NCI-H2107 (cell line): ENCODE measurements around the gene TMEM80.
"Not testable (repeated sequence)": the region's sequence is repeated elsewhere in the genome, so short reads cannot be mapped to it uniquely, and the experiment has no call there.

Experiments used
- DNase-seq: peaks from one replicate; lab custom pipeline; 2025; lab: John Stamatoyannopoulos, UW

TMEM80 gene

DNA sequence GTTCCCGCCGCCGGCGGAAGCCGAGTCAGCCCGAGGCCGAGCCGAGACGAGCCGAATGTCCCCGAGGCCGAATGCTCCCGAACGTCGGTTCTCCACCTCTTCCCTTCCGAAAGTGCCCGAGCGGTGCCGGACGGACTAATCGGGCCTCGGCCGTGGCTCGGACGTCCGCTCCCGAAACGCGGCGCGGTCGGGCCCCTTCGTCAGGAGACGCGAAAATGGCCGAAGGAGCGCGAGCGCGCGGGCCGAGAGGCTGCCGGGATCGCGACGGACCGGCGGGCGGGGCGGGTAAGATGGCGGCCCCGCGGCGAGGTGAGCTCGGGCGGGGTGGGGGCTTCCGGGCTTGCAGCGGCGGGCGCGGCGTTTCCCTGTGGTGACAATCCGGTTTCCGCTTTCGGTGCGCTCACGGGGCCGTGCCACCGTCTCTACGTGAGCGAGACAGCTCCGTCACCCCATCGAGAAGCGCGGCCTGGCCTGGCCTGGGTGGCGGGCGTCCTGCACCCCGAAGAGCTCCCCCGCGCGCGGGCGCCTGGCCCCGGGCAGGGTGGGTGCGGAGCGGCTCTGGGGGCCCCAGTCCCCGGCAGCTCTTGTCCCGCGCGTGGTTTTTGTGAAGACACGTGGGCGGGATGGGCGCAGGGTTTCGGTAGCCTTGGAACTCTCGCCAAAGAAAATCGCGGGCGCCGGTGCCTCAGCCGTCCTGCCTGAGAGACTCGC, at the start of gene TMEM80:
Gene TMEM80 (plus strand): TSS at position 279 of the 711 bp plus-strand sequence. CDS start 12 bp downstream, at position 291.
- DNase-seq = peak; percentile 93

DNA sequence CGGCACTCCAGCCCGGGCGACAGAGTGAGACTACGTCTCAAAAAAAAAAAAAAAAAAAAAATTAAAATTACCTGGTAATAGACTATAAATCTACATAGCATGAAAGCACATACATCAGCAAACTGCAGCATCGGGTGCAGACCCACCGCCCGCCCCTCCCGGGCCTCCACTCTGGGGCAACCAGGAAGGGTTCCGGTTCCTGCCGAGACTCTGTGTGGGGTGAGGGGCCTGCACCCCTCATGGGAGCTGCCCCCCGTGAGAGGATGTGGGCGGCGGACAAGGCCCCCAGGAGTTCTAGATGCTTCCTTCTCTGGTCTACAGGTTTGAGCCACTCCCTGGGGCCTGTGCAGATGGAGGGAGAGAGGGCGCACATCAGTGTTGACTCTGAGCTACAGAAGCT, 49.4 kb upstream of the TMEM80 start:
- DNase-seq = no peak

- not testable (repeated sequence) for DNase-seq
Measured at GRCh38 chr11:647672-648158, 47.9 kb upstream of the TMEM80 start.

DNA sequence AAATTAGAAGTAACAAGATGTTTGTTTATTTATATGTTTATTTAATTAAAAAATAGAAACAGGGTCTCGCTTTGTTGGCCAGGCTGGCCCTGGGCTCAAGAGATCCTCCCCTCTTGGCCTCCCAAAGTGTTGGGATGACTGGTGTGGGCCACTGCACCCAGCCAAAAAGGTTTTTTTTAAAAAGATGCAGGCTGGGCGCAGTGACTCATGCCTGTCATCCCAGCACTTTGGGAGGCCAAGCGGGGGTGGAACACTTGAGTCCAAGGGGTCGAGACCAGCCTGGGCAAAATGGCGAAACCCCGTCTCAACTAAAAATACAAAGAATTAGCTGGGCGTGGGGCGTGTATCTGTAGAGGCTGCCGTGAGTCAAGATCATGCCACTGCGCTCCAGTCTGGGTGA, 45.1 kb upstream of the TMEM80 start:
- DNase-seq = no peak

- DNase-seq = not testable (repeated sequence)
Measured at GRCh38 chr11:653136-653535, 42.5 kb upstream of the TMEM80 start.

DNA sequence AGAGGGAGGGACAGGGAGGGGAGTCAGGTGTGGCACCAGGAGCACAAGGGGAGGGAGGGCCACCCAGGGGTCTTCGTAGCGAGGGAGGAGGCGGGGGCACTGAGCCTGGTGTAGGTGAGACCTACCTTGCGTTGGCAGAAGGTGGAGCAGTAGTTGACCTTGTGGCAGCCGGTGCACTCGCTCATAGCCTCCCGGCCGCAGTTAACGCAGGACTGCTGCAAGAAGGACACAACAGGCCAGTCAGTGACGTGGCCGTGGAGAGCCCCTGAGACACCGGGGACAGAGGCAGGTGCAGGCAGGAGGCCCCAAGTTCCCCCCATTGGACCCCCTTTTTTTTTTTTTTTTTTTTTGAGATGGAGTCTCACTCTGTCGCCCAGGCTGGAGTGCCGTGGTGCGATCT, 41.8 kb upstream of the TMEM80 start:
- DNase-seq = no peak

- not testable (repeated sequence) for DNase-seq
Measured at GRCh38 chr11:654444-654843, 41.2 kb upstream of the TMEM80 start.

DNA sequence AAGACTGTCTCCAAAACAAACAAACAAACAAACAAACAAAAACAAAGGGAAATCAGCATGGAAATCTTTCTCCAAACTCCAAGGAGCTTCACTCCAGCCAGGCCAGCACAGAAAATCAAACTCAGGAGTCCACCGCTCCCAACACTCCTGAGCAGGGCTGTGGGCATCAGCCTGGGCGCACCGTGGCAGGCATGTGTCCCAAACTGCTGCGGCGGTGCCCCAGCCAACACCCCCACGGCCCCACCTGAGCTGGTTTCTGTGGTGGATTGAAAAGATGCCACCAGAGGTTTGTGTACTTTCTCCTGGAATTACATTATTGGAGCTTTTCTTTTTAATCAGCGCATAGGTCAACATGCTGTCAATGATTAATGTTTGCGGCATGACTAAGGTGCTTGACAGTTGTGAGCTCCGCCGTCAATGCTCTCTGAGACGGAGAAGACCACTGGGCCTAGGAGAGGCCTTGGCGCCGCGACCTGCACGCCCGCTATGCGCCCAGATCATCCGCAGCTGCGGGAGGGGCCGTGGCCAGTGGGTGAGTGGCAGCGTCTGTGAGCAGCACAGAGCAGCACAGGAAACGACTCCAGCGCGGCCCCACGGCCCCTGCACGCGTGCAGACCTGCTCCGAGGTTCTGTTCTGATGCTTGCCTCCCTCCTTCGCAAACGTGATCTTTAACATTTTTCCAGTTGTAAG, 40.4 kb upstream of the TMEM80 start:
- DNase-seq = no peak

- DNase-seq = no peak
Measured at GRCh38 chr11:656426-656825, 39.2 kb upstream of the TMEM80 start.

DNA sequence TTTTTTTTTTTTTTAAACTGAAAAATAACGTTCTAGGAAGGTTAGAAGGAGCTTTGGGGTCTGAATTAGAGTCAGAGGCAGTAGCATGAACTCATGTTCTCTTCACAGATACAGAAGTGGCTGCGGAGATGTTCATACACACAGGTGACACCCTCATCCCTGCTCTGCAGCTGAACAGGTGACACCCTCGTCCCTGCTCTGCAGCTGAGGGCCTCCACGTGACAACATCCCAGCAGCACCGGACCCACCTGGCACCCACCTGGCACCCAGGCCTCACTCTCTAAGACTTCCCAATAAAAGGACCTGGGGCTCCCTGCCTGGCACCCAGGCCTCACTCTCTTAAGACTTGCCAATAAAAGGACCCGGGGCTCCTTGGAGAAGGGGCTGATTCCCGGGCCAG, 38.8 kb upstream of the TMEM80 start:
- no peak for DNase-seq

DNA sequence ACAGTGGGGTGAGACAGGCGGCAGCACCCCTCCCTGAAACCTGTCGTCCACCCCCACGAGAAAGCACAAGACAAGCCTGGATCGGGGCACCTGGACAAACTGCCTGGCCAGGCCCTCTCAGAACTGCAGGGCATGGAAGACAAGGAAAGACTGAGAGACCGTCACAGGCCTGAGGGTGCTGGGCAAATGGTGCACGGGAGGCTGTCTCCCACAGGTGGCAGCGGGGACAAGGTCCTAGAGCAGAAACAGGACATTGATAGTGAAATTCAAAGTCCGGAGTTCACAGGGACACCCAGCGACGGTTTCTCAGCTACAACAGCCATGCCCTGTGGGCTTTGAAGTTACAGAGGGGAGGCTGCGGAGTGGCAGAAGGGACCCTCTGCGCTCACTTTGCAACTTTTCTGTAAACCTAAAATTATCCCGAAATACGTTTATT, 37.9 kb upstream of the TMEM80 start:
- no peak for DNase-seq

DNA sequence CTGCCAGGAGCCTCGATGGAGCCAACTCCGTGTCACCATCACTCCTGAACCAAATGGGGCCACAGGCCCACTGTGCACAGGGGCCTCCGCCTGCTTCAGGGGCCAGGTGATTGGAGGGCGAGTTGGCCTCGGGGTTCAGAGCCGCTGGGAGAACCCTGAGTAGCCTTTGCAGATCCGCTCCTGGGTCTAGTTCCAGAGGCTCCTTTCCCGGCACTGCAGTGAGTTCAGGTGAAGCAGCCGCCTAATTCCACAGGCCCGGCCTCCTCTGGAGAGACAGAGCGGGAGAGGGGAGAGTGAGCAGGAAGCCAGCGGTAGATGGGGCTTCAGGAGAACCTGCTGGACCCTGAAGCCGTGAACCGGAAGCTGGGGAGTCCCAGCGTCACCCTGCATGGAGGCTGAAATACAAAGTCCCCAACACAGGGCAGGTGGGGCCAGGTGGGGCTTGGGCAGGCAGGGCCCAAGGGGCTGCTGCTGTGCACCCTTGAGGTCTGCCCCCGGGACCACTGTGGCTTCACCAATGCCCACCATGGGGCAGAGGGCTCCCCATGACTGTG, 36.0 kb upstream of the TMEM80 start:
- DNase-seq = no peak

DNA sequence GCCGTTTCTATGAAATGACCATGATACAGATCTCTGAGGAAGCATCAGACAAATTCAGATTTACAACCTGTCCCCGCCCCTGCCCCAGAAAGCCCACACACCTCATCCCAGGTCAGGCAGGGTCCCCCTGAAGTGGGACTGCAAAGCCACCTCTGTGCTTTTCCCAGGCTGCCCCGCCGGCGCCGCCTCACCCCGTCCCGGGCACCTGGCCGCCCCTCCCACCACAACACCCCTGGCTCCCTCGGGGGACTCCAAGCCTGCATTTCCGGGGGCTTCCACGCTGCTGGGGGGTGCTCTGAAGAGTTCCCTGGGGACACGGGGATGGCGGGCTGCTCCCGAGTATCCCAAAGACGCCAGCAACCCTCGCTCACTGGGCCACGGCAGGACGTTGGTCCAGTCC, 35.3 kb upstream of the TMEM80 start:
- no peak for DNase-seq

DNA sequence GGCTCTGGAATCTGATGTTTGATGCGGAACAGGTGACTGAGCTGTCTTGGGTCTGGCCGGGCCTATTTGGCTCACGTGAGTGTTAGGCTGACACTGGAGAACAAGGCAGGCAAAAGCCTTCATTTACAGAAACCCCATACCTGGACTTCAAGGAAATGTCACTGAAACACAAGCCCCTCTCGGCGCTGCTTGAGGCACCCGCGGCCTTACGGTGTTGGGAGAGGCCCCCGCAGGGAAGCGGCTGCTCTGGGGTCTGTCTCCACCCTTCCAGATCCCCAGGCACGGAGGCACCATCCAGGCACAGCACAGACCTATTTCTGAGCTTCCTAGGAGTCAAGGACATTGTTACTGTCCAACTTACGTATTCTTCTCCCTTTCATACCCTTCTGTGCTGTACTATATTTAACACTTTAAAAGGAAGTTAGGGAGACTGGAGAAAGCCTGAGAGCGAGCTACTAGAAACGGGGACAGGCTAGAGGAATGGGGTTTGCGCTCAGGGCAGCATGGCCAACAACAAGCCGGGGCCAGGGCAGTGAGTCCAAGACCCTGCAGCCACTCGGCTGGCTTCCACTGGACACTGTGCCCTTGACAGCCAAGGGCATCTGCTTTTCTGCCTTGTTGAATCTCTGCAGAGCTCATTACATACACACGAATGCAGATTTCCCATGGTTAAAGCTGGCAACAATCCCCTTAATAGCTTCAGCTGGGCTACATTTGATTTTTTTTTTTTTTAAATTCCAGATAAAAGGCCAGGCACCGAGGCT, 34.8 kb upstream of the TMEM80 start:
- DNase-seq = no peak

GRCh38 chr11:662689-663274, 32.8 kb upstream of the TMEM80 start:
- DNase-seq = no peak

DNA sequence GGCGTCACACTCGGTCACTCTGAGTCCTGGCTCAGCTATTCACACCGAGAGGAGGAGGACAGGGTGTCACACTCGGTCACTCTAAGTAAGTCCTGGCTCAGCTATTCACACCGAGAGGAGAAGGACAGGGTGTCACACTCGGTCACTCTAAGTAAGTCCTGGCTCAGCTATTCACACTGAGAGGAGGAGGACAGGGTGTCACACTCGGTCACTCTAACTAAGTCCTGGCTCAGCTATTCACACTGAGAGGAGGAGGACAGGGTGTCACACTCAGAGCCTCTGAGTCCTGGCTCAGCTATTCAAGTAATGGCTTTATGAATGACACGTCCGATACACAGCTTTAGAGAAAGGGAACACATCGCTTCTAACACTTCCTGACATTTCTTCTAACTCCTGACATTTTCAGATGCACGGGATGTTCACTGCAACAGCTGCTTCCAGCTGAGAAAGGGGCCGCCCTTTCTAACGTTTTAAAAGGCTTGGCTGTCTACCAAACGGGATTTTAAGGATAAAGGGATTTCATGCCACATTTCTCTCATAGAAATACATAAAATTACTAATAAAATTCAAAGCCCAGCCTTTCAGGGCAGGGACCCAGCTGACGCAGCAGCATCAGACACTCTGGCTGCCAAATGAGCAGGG, 30.4 kb upstream of the TMEM80 start:
- no peak for DNase-seq

DNA sequence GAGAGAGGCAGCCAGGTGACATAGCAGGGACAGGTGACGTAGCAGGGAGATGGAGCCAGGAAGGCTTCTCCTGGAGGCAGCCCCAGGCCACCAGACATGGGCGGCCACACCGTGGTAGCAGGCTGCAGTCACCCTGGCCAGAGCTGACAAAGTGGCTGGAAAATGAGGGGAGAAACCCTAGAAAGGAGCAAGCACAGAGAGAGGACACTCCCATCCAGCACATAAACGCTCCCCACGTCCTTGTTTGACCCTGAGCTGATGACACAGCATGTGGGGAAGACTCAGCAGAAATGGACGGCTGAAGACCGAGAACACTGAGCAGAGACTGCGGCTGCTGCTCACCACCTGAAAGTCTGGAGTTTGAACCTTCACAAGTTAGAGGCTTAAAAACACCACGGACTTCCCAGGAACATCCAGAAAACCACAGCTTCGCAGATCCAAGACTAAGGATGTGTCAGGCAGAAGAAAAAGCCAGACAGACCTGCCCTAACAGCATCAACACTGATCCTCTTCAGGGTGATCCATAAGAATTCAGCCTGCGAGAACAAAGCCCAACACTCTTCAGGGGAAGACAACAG, 29.8 kb upstream of the TMEM80 start:
- no peak for DNase-seq

DNA sequence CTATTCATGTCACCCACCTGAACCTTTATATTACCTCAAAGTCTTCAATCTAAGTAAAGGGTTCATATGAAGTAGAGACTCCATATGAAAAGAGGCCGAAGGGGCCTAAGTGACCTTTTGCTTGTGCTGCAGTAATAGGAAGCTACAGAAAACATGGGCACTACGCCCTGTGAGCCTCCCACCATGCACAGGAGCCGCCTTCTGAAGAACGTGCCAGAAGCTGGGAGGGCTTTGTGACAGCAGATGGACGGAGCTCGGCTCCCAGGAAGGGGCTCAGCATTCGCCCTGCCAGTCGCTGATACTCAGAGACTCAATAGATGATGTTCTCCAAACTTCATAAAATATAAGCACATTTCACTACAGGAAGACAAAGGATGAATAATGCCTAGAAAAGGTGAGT, 21.8 kb upstream of the TMEM80 start:
- DNase-seq = no peak

- DNase-seq = no peak
Measured at GRCh38 chr11:674406-674805, 21.2 kb upstream of the TMEM80 start.

GRCh38 chr11:678297-678696, 17.3 kb upstream of the TMEM80 start:
- no peak for DNase-seq
